ENCODE data around the gene PCNT.
"Not testable (repeated sequence)": the region's sequence is repeated elsewhere in the genome, so short reads cannot be mapped to it uniquely, and the experiment has no call there.

The PCNT gene

GRCh38 chr21:46307625-46308024, 16.3 kb upstream of the PCNT start:
- no peak for DNase-seq (ENCODE audit: low read depth in 3 of 3, low spot score in 1 of 3)

- no peak for DNase-seq (ENCODE audit: low read depth in 3 of 3, low spot score in 1 of 3)
Measured at GRCh38 chr21:46308431-46308830, 15.5 kb upstream of the PCNT start.

- DNase-seq (ENCODE audit: low read depth in 3 of 3, low spot score in 1 of 3), result not testable (repeated sequence)
Measured at GRCh38 chr21:46310260-46310659, 13.7 kb upstream of the PCNT start.

GRCh38 chr21:46311568-46311967, 12.4 kb upstream of the PCNT start:
- no peak for DNase-seq (ENCODE audit: low read depth in 3 of 3, low spot score in 1 of 3)

- no peak for DNase-seq (ENCODE audit: low read depth in 3 of 3, low spot score in 1 of 3)
Measured at GRCh38 chr21:46312949-46313348, 11.0 kb upstream of the PCNT start.

- no peak for DNase-seq (ENCODE audit: low read depth in 3 of 3, low spot score in 1 of 3)
Measured at GRCh38 chr21:46314441-46315020, 9.4 kb upstream of the PCNT start.

GRCh38 chr21:46316708-46317324, 7.1 kb upstream of the PCNT start:
- no peak for DNase-seq (ENCODE audit: low read depth in 3 of 3, low spot score in 1 of 3)

- DNase-seq (ENCODE audit: low read depth in 3 of 3, low spot score in 1 of 3), result no peak
Measured at GRCh38 chr21:46317710-46318463, 6.1 kb upstream of the PCNT start.

- no peak for DNase-seq (ENCODE audit: low read depth in 3 of 3, low spot score in 1 of 3)
Measured at GRCh38 chr21:46318464-46318845, 5.5 kb upstream of the PCNT start.

- DNase-seq (ENCODE audit: low read depth in 3 of 3, low spot score in 1 of 3), result no peak
Measured at GRCh38 chr21:46319186-46319585, 4.8 kb upstream of the PCNT start.

- no peak for DNase-seq (ENCODE audit: low read depth in 3 of 3, low spot score in 1 of 3)
Measured at GRCh38 chr21:46320331-46320801, 3.6 kb upstream of the PCNT start.

GRCh38 chr21:46322351-46323226, 1.4 kb upstream of the PCNT start:
- DNase-seq (ENCODE audit: low read depth in 3 of 3, low spot score in 1 of 3), result no peak

- DNase-seq (ENCODE audit: low read depth in 3 of 3, low spot score in 1 of 3), result no peak
Measured at GRCh38 chr21:46323227-46323709, 688 bp upstream of the PCNT start.

GRCh38 chr21:46324390-46325072, 575 bp downstream of the PCNT start:
- DNase-seq (ENCODE audit: low read depth in 3 of 3, low spot score in 1 of 3), result peak; percentile 73 to 87 (median 79)

GRCh38 chr21:46325073-46325912, 1.3 kb downstream of the PCNT start:
- peak in 1 of 3 donors; percentile 25 for DNase-seq (ENCODE audit: low read depth in 3 of 3, low spot score in 1 of 3)

- no peak for DNase-seq (ENCODE audit: low read depth in 3 of 3, low spot score in 1 of 3)
Measured at GRCh38 chr21:46326110-46326703, 2.3 kb downstream of the PCNT start.

GRCh38 chr21:46327711-46328110, 3.8 kb downstream of the PCNT start:
- no peak for DNase-seq (ENCODE audit: low read depth in 3 of 3, low spot score in 1 of 3)

- no peak for DNase-seq (ENCODE audit: low read depth in 3 of 3, low spot score in 1 of 3)
Measured at GRCh38 chr21:46328151-46328550, 4.2 kb downstream of the PCNT start.

GRCh38 chr21:46329796-46330195, 5.8 kb downstream of the PCNT start:
- no peak for DNase-seq (ENCODE audit: low read depth in 3 of 3, low spot score in 1 of 3)

Data from stimulated activated CD4-positive, alpha-beta T cell treated with anti-CD3 and anti-CD28 coated beads, TNF-alpha, amount 100 ng/mL, for 1 hour (primary cell).